GM12864 (cell line): Measurements from ENCODE around the gene TULP3.
A peak's percentile ranks its signal among the peaks of the same experiment; 100 is the strongest.

Source experiments
- DNase-seq: peaks from one replicate; pipeline ENCODE4 v3.0.0-alpha.2; 2011; ENCODE audit warnings: low read depth
- H3K4me3 ChIP-seq: 2 replicates; pipeline ENCODE4 v1.5.1; 2011; ENCODE audit warnings: mild to moderate bottlenecking, low read depth, low read length, control low read depth
- TF ChIP-seq, protein P1 (sequence below): IDR thresholded peaks from 2 replicates; pipeline ENCODE4 v1.5.1; 2011; ENCODE audit warnings: low read depth, mild to moderate bottlenecking, moderate library complexity, low read length, control low read depth, inconsistent platforms; ENCODE audit errors: missing control alignments

The TULP3 gene

DNA sequence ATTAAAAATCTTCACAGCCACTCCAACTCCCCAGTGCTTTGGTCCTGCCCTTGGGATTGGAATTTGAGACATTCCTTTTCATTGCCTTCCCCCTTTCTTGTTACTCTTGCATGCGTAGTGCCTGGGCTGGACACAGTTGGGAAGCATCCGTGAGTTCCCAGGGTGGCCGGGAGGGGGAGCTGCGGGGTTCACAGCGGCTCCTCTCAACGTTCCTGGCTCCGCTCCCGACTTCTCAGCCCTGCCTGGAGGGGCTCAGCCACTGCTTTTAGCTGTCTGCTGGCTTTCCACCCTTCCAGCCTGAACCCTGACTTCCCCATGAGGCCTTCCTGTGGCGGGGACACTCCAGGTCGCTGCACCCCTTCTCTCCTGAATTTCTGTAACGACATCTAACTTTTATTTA, 37.1 kb upstream of the TULP3 start:
- DNase-seq = no peak
- TF ChIP-seq, protein P1, sequence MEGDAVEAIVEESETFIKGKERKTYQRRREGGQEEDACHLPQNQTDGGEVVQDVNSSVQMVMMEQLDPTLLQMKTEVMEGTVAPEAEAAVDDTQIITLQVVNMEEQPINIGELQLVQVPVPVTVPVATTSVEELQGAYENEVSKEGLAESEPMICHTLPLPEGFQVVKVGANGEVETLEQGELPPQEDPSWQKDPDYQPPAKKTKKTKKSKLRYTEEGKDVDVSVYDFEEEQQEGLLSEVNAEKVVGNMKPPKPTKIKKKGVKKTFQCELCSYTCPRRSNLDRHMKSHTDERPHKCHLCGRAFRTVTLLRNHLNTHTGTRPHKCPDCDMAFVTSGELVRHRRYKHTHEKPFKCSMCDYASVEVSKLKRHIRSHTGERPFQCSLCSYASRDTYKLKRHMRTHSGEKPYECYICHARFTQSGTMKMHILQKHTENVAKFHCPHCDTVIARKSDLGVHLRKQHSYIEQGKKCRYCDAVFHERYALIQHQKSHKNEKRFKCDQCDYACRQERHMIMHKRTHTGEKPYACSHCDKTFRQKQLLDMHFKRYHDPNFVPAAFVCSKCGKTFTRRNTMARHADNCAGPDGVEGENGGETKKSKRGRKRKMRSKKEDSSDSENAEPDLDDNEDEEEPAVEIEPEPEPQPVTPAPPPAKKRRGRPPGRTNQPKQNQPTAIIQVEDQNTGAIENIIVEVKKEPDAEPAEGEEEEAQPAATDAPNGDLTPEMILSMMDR = peak; percentile 84
- H3K4me3 ChIP-seq = no peak overlapping the region

DNA sequence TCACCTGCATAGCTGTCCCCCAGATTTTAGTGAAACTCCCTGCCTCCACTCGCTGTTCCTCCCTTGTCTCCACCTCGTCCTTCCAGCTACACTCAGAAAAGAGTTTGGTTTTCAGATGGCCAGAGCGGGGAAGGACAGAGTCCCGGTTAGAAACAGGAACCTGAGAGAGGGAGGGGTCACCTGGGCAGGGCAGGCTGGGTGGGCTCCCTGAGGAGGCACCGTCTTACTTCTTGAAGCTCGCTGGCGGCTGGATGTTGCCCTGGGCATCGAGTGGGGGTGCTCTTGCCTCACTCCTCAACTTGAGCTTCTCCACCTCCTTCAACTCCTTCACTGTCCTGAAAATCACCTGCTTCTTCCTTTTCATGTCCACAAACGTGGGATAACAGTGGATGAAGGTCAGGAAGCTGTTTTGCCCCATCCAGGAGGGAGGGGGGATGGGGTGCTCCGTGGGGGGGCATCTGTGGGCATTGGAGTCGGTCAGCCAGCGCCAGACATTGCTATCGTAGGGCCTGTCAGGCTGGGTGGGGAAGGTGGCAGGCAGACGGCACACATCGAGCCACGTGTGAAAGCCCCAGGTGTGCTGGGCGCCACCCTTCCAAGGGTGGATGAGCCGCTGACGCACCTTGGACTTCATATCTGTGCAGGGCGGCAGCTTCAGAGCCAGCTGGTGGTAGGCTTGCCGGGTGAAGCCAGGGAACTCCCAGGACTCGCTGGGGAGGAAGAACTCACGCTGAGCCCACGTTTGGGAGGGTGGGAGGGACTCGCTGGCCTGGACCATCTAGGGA, 35.8 kb upstream of the TULP3 start:
- no peak overlapping the region for H3K4me3 ChIP-seq

DNA sequence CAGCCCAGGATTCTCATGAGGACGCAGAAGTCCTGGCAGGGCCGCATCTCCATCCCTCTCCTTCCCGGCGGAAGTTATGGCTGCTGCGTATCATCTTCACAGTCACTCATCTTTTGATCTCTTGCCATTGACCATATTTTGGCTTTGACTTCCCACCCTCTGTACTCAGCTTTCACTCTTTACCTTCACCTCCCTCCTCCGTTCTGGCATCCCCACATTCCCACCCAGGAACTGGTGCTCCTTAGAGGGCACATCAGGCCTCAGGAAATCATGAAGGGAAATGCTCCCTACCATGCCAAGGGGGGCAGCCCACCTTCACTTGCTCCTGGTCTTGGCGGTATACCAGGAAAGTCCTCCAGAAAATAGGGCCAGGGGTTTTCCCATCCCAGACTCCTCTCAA, 35.1 kb upstream of the TULP3 start:
- TF ChIP-seq, protein P1 = no peak
- DNase-seq = no peak
- H3K4me3 ChIP-seq = no peak overlapping the region

More for the DNA sequence above, 35.8 kb upstream of the TULP3 start:
- TF ChIP-seq, protein P1 = no peak
- DNase-seq = no peak

DNA sequence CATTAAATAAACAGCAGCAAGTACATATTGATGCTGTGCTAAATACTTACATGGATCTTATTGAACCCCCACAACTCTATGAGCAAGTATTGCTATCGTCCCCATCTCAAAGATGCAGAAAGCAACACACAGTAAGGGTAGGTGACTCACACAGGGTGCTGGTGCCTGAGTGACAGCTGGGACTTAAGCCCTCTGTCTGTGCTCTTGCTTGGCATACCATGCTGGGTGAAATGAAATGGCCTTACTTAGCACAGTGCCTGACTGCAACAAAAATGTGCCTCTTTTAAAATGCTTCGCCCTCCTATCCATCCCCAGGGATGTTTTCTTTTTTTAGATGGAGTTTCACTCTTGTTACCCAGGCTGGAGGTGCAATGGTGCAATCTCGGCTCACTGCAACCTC, 34.6 kb upstream of the TULP3 start:
- TF ChIP-seq, protein P1 = no peak
- no peak overlapping the region for H3K4me3 ChIP-seq
- no peak for DNase-seq

DNA sequence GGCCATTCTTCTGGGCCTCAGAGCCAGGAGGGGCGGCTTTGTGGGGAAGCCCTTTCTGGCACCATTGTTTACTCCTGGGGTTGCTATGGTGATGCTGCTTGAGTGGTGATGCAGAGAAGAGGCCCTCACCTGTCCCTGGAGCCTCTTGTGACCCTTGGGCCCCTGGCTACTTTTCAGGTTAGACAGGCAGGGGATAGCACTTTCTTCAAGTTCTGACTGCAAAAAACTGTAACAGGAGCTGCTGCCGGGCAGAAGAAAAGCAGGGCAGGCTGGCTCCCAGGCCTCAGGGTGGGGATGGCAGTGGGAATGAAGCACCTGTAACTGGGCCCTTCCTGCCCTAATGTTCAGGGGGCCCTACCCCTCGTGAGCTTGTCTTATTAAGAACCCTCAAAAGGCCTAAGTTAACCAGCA, 33.7 kb upstream of the TULP3 start, which contains the start of gene TEX52:
TSS of gene TEX52 (minus strand) at position 19 of the 411 bp plus-strand sequence. CDS start at position 6, 13 bp downstream.
- no peak for DNase-seq
- no peak within 1 kb of the TSS for H3K4me3 ChIP-seq
- TF ChIP-seq, protein P1 = no peak

DNA sequence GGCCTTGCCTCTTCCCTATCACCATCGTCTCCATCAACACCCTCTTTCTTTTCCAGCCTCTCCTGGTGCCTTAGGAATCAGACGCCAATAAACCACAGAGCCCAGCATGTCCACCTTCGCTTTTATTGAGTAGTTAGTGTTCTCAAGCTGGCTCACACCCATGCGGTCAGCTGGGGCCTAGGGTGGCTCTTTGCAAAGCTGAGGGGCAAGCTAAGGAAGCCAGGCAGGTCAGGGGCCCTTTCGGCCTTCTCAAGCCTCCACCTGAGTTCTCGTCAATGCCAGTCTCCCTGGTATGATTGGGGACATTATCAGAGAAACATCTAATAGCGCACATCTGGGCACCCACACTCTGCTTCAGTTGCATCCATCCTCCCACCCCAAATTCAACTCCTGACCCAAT, 33.1 kb upstream of the TULP3 start:
- H3K4me3 ChIP-seq = no peak overlapping the region
- DNase-seq = no peak
- TF ChIP-seq, protein P1 = no peak

DNA sequence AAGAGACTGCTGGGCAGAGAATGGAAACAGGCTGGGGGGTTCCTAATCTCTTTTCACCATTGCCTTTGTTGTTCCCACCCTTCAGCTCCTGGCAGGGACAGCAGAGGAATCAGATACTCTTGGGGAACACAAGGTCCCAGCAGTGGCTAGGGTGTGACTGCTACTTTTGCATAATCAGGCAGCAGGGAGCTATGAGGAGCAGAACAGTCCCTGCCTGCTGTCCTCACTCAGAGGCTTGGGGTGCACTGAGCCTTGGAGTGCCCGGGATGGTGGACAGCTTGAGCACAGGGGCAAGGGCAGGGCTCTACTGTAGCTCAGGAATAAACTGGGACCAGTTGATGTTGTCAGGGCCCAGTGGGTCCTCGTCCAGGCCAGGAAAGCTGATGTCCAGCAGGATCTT, 32.4 kb upstream of the TULP3 start:
- TF ChIP-seq, protein P1 = no peak
- DNase-seq = no peak
- H3K4me3 ChIP-seq = no peak overlapping the region
